IPS-11a (cell line): Measurements from ENCODE around the gene DBNL.

ENCODE experiments used
- H3K4me3 ChIP-seq: one replicate; pipeline ENCODE4 v1.5.1; 2013; ENCODE audit warnings: low read depth, low read length, control low read depth

DBNL gene

DNA sequence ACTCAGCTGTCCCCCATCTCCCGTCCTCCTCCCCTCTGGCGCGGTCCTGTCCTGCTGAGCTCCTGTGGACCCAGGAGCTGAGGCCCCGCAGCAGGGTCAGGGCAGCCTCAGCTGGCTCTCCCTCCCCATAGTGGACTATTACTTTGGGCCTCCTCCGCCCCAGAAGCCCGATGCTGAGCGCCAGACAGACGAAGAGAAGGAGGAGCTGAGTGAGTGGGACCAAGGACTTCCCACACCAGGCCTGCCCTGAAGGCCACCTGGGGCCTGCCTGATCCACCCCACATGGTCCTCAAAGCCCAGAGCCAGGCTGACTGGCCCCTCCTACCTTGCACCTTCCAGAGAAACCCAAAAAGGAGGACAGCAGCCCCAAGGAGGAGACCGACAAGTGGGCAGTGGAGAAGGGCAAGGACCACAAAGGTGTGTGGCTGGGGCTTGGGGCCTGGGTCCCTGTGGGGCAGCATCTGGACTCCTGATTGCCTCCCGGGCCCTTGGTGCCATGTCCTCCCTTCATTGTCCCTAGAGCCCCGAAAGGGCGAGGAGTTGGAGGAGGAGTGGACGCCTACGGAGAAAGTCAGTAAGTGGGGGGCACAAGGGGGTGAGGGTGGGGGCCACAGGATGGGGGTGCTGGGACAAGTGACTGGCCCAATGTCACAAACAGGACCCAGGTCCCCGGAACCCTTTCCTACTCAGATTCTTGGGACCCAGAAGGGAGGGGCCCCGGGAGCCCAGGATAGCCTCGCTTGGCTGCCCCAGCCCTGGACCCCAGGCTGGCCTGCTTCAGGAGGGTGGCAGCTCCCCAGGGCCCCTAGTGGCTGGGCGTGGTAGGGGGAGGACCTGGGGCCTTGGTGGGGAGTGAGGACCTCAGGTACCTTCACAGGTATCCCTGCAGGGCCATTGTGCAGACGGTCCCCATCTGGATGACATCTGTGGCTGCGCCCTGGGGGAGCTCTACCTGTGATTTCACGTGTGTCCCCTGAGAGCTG is 64.6 kb downstream of the DBNL start:
- H3K4me3 ChIP-seq: no peak overlapping the region

DNA sequence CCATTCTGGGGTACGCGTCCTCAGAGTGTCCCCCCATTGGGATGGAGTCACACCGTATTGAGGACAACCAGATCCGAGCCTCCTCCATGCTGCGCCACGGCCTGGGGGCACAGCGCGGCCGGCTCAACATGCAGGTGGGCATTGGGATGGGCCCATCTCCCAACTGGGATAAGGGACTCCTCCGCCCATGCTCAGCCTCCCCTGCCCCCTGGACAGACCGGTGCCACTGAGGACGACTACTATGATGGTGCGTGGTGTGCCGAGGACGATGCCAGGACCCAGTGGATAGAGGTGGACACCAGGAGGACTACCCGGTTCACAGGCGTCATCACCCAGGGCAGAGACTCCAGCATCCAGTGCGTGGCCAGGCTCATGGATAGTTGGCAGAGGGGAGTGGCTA is 65.5 kb downstream of the DBNL start:
- no peak overlapping the region for H3K4me3 ChIP-seq

DNA sequence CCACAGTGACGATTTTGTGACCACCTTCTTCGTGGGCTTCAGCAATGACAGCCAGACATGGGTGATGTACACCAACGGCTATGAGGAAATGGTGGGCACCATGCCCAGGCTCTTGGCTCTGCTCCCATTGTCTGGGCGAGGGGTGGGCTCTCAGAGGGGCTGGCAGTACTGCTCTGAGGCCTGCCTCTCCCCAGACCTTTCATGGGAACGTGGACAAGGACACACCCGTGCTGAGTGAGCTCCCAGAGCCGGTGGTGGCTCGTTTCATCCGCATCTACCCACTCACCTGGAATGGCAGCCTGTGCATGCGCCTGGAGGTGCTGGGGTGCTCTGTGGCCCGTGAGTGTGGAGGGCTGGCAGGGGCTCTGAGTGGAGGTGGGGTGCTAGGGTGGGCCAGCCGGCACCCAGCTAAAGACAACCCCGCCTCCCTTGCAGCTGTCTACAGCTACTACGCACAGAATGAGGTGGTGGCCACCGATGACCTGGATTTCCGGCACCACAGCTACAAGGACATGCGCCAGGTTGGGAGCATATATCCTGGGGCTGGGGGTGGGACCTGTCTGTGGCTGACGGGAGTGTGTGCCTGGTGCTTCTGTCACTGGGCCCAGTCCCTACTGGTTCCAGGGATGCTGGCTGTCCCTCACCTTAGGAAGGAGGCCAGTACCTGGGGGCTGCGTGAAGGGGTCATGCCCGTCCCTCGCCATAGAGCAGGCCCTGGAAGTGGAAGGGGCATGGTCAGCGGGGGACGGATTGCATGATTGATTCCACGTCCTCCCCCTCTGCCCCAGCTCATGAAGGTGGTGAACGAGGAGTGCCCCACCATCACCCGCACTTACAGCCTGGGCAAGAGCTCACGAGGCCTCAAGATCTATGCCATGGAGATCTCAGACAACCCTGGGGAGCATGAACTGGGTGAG is 66.5 kb downstream of the DBNL start:
- H3K4me3 ChIP-seq: no peak overlapping the region
